HL-60 (cell line): Measurements from ENCODE around the gene TET2.

Experiments used
- DNase-seq, 2 experiments: peaks; one replicate each; pipeline ENCODE4 v3.0.0-alpha.2; 2010 to 2020; ENCODE audit warnings: low read depth in 1 of 2, low spot score in 1 of 2
- H3K27ac ChIP-seq: fragments of 250-450 bp; sonication (Bioruptor Pico); replicated peaks from 2 replicates; pipeline ENCODE4 v1.5.1; 2020; ENCODE audit warnings: mild to moderate bottlenecking, moderate library complexity
- H3K27me3 ChIP-seq: fragments of 250-450 bp; sonication (Bioruptor Pico); 2 replicates; pipeline ENCODE4 v1.5.1; 2021; ENCODE audit warnings: mild to moderate bottlenecking, moderate library complexity; ENCODE audit not compliant: insufficient read depth, poor library complexity, severe bottlenecking
- H3K4me3 ChIP-seq: replicated peaks from 2 replicates; pipeline ENCODE4 v1.5.1; 2011; ENCODE audit warnings: mild to moderate bottlenecking, control low read depth, low read length; ENCODE audit not compliant: insufficient read depth
- CTCF ChIP-seq: IDR thresholded peaks from one replicate; pipeline ENCODE4 v1.5.1; 2011; ENCODE audit warnings: low read length, control low read depth, inconsistent platforms; ENCODE audit not compliant: insufficient read depth
- GABPA ChIP-seq: IDR thresholded peaks from 2 replicates; pipeline ENCODE4 v1.6.1; 2012; ENCODE audit warnings: low read depth
- POLR2AphosphoS5 ChIP-seq: IDR thresholded peaks from 2 replicates; pipeline ENCODE4 v1.6.1; 2012; ENCODE audit warnings: low read depth
- REST ChIP-seq: IDR thresholded peaks from 2 replicates; pipeline ENCODE4 v1.6.1; 2012; ENCODE audit warnings: low read depth; ENCODE audit not compliant: insufficient replicate concordance
- SPI1 ChIP-seq: IDR thresholded peaks from 2 replicates; pipeline ENCODE4 v1.6.1; 2012; ENCODE audit warnings: low read depth, mild to moderate bottlenecking, borderline replicate concordance

The TET2 gene

GRCh38 chr4:105236916-105237311 lies 90.2 kb downstream of the TET2 start:
- TF ChIP-seq POLR2AphosphoS5 (no peak), GABPA (no peak), CTCF (no peak), REST (no peak)
- H3K27ac ChIP-seq: no peak overlapping the region

GRCh38 chr4:105240037-105240436 lies 93.4 kb downstream of the TET2 start:
- Histone ChIP-seq H3K27me3 (no peaks in the 10 kb centered on the region), H3K27ac (no peak overlapping the region), H3K4me3 (no peak overlapping the region)
- DNase-seq: no peak
- TF ChIP-seq CTCF: no peak
- TF ChIP-seq POLR2AphosphoS5: no peak
- TF ChIP-seq GABPA: no peak
- no peak for TF ChIP-seq REST
- TF ChIP-seq SPI1: no peak

More at GRCh38 chr4:105236916-105237311, 90.2 kb downstream of the TET2 start:
- no peak for DNase-seq
- H3K27me3 ChIP-seq: no peaks in the 10 kb centered on the region
- H3K4me3 ChIP-seq: no peak overlapping the region

GRCh38 chr4:105241451-105241850 lies 94.8 kb downstream of the TET2 start:
- no peak for DNase-seq
- TF ChIP-seq REST (no peak), CTCF (no peak), SPI1 (no peak), GABPA (no peak), POLR2AphosphoS5 (no peak)

More at GRCh38 chr4:105241451-105241850, 94.8 kb downstream of the TET2 start:
- Histone ChIP-seq H3K27ac (no peak overlapping the region), H3K27me3 (no peaks in the 10 kb centered on the region), H3K4me3 (no peak overlapping the region)
